ENCODE measurements around the gene INTS11. TPM values are rescaled to one million over a fixed set of nuclear protein-coding genes. Genes with fewer than 3 reads are reported as not detected.

The INTS11 gene
- total and polyA plus RNA-seq, 9 of the 15 experiments (the other 6 are each of a cell fraction or from before 2014, with no cell fraction given), result 3.6 to 183 (median 110) TPM

- TF ChIP-seq TCF15 (CRISPR knock-in tag; IDR thresholded peaks at IDR 0.05) (no peak), ETV6 (IDR thresholded peaks at IDR 0.05; ENCODE audit: borderline replicate concordance in 1 of 2, low read depth in 2 of 2, low read length in 1 of 2) (no peak), ETV6 (CRISPR knock-in tag; IDR thresholded peaks at IDR 0.05; ENCODE audit: borderline replicate concordance) (no peak), E2F3 (CRISPR knock-in tag; IDR thresholded peaks at IDR 0.05) (no peak), SETDB1 (IDR thresholded peaks at IDR 0.05; ENCODE audit: low read length) (no peak), ZNF124 (CRISPR knock-in tag; IDR thresholded peaks at IDR 0.05) (no peak), RBM17 (IDR thresholded peaks at IDR 0.05; ENCODE audit: borderline replicate concordance, low read depth, low read length) (no peak), XRCC4 (IDR thresholded peaks at IDR 0.05; ENCODE audit: extremely low read depth, insufficient read depth, insufficient read length) (no peak), ZNF764 (CRISPR knock-in tag; IDR thresholded peaks at IDR 0.05; ENCODE audit: low read depth) (no peak), CREB3L1 (IDR thresholded peaks at IDR 0.05; ENCODE audit: borderline replicate concordance, low read depth) (no peak), HMG20A (CRISPR knock-in tag; conservative IDR thresholded peaks at IDR 0.05) (no peak)
Measured at GRCh38 chr1:1293263-1294249, 30.9 kb downstream of the INTS11 start (continued).

Measured in K562 (cell line).